HG03520 (cell line): ENCODE measurements around the gene JUP.

Source experiments
- ATAC-seq: cut with Tn5 transposase; IDR thresholded peaks from one replicate; pipeline ENCODE4 v1.9.1; 2021; ENCODE audit warnings: mild to moderate bottlenecking, moderate library complexity; ENCODE audit not compliant: unreplicated experiment

JUP gene

GRCh38 chr17:41810659-41811548 lies 24.4 kb upstream of the JUP start:
- ATAC-seq, result no peak

- ATAC-seq, result no peak
Observed at GRCh38 chr17:41806685-41807445, 20.4 kb upstream of the JUP start.

GRCh38 chr17:41803049-41804020 lies 16.8 kb upstream of the JUP start:
- no peak for ATAC-seq

- no peak for ATAC-seq
Observed at GRCh38 chr17:41801374-41802271, 15.1 kb upstream of the JUP start.

GRCh38 chr17:41800601-41801373 lies 14.3 kb upstream of the JUP start:
- no peak for ATAC-seq

GRCh38 chr17:41799366-41799765 lies 12.9 kb upstream of the JUP start:
- ATAC-seq, result no peak

GRCh38 chr17:41797377-41797776 lies 10.9 kb upstream of the JUP start:
- no peak for ATAC-seq

- no peak for ATAC-seq
Observed at GRCh38 chr17:41796121-41796895, 9.8 kb upstream of the JUP start.

GRCh38 chr17:41794540-41794975 lies 8.0 kb upstream of the JUP start:
- no peak for ATAC-seq

GRCh38 chr17:41793784-41794539 lies 7.5 kb upstream of the JUP start:
- ATAC-seq, result no peak

GRCh38 chr17:41792845-41793783 lies 6.6 kb upstream of the JUP start:
- ATAC-seq, result no peak

GRCh38 chr17:41787021-41787418 lies 509 bp upstream of the JUP start:
- ATAC-seq, result no peak

GRCh38 chr17:41785859-41786226 lies 668 bp downstream of the JUP start:
- no peak for ATAC-seq

GRCh38 chr17:41785091-41785858 lies 1.2 kb downstream of the JUP start:
- no peak for ATAC-seq

GRCh38 chr17:41784207-41784744 lies 2.2 kb downstream of the JUP start:
- no peak for ATAC-seq

GRCh38 chr17:41782142-41782541 lies 4.4 kb downstream of the JUP start:
- no peak for ATAC-seq
